RWPE2 (cell line): ENCODE data around the gene METTL23.

ENCODE experiments used
- ATAC-seq: fragments of 200-7000 bp; cut with Tn5 transposase; 3 replicates; pipeline ENCODE4 v1.9.1; 2021; ENCODE audit warnings: low read depth
- DNase-seq: peaks from one replicate; pipeline ENCODE4 v3.0.0-alpha.2; 2020; ENCODE audit warnings: low spot score
- H3K27ac ChIP-seq: fragments of 450-650 bp; 2 replicates; pipeline ENCODE4 v1.5.1; 2017; ENCODE audit warnings: mild to moderate bottlenecking; ENCODE audit not compliant: poor library complexity, severe bottlenecking
- H3K27me3 ChIP-seq: fragments of 250-450 bp; sonication (Bioruptor Pico); 2 replicates; pipeline ENCODE4 v1.5.1; 2021; ENCODE audit warnings: mild to moderate bottlenecking, moderate library complexity; ENCODE audit not compliant: insufficient read depth, poor library complexity, severe bottlenecking
- H3K36me3 ChIP-seq: fragments of 250-450 bp; sonication (Bioruptor Pico); 2 replicates; pipeline ENCODE4 v1.5.1; 2020; ENCODE audit warnings: low read depth, mild to moderate bottlenecking, moderate library complexity
- H3K4me1 ChIP-seq: fragments of 250-450 bp; sonication (Bioruptor Pico); 2 replicates; pipeline ENCODE4 v1.5.1; 2021; ENCODE audit warnings: mild to moderate bottlenecking, moderate library complexity; ENCODE audit not compliant: insufficient read depth, poor library complexity, severe bottlenecking
- H3K4me3 ChIP-seq: fragments of 250-450 bp; sonication (Bioruptor Pico); 2 replicates; pipeline ENCODE4 v1.5.1; 2021; ENCODE audit warnings: mild to moderate bottlenecking, moderate library complexity; ENCODE audit not compliant: severe bottlenecking
- H3K9me3 ChIP-seq: fragments of 250-450 bp; sonication (Bioruptor Pico); 2 replicates; pipeline ENCODE4 v1.5.1; 2021; ENCODE audit warnings: mild to moderate bottlenecking, moderate library complexity; ENCODE audit not compliant: severe bottlenecking
- CTCF ChIP-seq: fragments of 450-650 bp; IDR thresholded peaks from one replicate; pipeline ENCODE4 v1.5.1; 2017; ENCODE audit warnings: mild to moderate bottlenecking, moderate library complexity; ENCODE audit not compliant: poor library complexity, severe bottlenecking

The METTL23 gene

GRCh38 chr17:76715496-76715830 is 11.2 kb upstream of the METTL23 start:
- no peak for DNase-seq

GRCh38 chr17:76716146-76716838 is 10.3 kb upstream of the METTL23 start:
- Histone ChIP-seq H3K4me3 (no peak overlapping the region), H3K9me3 (no peaks in the 10 kb centered on the region), H3K27me3 (no peaks in the 10 kb centered on the region), H3K27ac (peak overlapping the region; percentile 80), H3K36me3 (peaks cover 83% of the 10 kb centered on the region), H3K4me1 (peaks cover 12% of the 10 kb centered on the region)
- ATAC-seq (peak; percentile 78), DNase-seq (no peak)
- no peak for TF ChIP-seq CTCF

More at GRCh38 chr17:76715496-76715830, 11.2 kb upstream of the METTL23 start:
- Histone ChIP-seq H3K9me3 (no peaks in the 10 kb centered on the region), H3K27ac (peak overlapping the region; percentile 80), H3K4me1 (peaks cover 12% of the 10 kb centered on the region), H3K27me3 (no peaks in the 10 kb centered on the region), H3K4me3 (no peak overlapping the region), H3K36me3 (peaks cover 75% of the 10 kb centered on the region)
- ATAC-seq = no peak
- TF ChIP-seq CTCF = no peak

DNA sequence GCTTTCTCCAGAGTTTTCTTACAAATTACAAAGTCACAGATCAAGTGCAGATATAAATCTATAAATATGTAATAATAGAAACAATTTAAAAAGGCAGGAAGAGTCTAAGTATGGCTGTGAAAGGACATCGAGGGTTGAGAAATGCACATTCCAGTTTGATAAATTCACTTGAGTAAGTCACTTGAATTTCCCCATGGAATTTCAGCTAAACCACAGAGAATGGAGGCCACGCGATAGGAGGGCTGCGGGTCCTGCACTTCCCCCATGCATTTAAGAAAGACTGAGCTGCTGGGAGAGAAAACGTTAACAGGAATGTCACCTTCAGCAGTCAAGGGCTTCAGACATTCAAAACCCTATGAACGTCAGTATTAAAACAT is 9.8 kb upstream of the METTL23 start:
- H3K27ac ChIP-seq = peak overlapping the region; percentile 80
- no peak for DNase-seq

DNA sequence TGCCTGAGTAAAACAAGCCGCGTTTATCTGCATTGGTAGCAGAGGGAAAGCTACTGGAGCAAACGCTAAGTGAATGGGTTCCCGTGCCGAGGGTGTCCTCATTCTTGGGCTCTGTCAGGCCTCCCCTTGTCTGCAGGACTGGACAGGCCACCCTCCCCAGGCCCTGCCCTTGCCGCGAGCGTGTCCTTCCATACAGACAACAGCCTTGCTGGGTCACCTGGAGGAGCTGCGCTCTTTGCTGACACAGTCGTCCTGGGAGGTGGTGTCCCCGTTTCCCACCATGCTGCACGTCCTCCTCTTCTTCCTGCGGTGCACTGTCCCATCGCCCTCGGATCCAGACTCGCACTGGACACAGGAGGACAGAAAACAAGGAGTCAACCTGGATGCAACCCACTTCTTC is 8.1 kb upstream of the METTL23 start:
- peaks cover 96% of the 10 kb centered on the region for H3K36me3 ChIP-seq
- no peak overlapping the region for H3K27ac ChIP-seq
- no peak overlapping the region for H3K4me3 ChIP-seq

More for the DNA sequence above, 9.8 kb upstream of the METTL23 start:
- Histone ChIP-seq H3K4me3 (no peak overlapping the region), H3K27me3 (no peaks in the 10 kb centered on the region), H3K36me3 (peaks cover 89% of the 10 kb centered on the region), H3K4me1 (peaks cover 12% of the 10 kb centered on the region), H3K9me3 (no peaks in the 10 kb centered on the region)
- TF ChIP-seq CTCF = no peak
- no peak; the same call in 2 of the 3 replicates for ATAC-seq

More for the DNA sequence above, 8.1 kb upstream of the METTL23 start:
- Histone ChIP-seq H3K4me1 (peaks cover 12% of the 10 kb centered on the region), H3K9me3 (no peaks in the 10 kb centered on the region), H3K27me3 (no peaks in the 10 kb centered on the region)
- TF ChIP-seq CTCF = no peak
- DNase-seq (no peak), ATAC-seq (no peak)
